Endothelial cell of umbilical vein (primary cell): ENCODE results near the gene SLC25A21. TPM values are rescaled to one million over a fixed set of nuclear protein-coding genes. Genes with fewer than 3 reads are reported as not detected.

ENCODE experiments used
- BruUV-seq: library from RNA; stranded (reverse); fragments of 400-500 nt; replicated peaks from 2 replicates; lab custom pipeline; 2021; lab: Mats Ljungman, UMichigan
- CTCF ChIA-PET: fragments of 300-600, 350-600 bp; sonication (Branson Sonifier 250); formaldehyde crosslinking; loops from one replicate; lab custom pipeline; 2021; ENCODE audit warnings: antibody characterized with exemption, inconsistent platforms; lab: Charles Lee
- POLR2A ChIA-PET: fragments of 300-600, 350-600 bp; sonication (Branson Sonifier 250); formaldehyde crosslinking; loops from one replicate; lab custom pipeline; 2021; ENCODE audit warnings: antibody characterized with exemption, inconsistent platforms; lab: Charles Lee
- DNase-seq: peaks from one replicate; pipeline ENCODE4 v3.0.0-alpha.2; 2011; ENCODE audit warnings: low read depth, low spot score
- FAIRE-seq: peaks from 2 replicates; lab custom pipeline; 2011; peaks lifted over from hg19 to GRCh38; lab: Jason Lieb, UNC
- H2AFZ ChIP-seq: 2 replicates; pipeline ENCODE4 v1.6.0; 2012; ENCODE audit warnings: low read depth, low read length, control low read depth, inconsistent platforms
- H3K27ac ChIP-seq: 2 replicates; pipeline ENCODE4 v1.5.1; 2011; ENCODE audit warnings: low read depth, mild to moderate bottlenecking, control low read depth, low read length, moderate library complexity; ENCODE audit not compliant: insufficient read depth
- H3K27me3 ChIP-seq, 2 experiments: 2 replicates each; pipeline versions ENCODE4 v1.6.0 to v1.6.1; 2011; ENCODE audit warnings: low read length in 2 of 2, mixed read lengths in 1 of 2; ENCODE audit not compliant: control insufficient read depth in 2 of 2, insufficient read depth in 2 of 2
- H3K36me3 ChIP-seq, 2 experiments: 2 replicates in 1 of 2; 3 replicates in 1 of 2; pipeline ENCODE4 v1.5.1; 2011; ENCODE audit warnings: low read length in 2 of 2, mild to moderate bottlenecking in 1 of 2, moderate library complexity in 1 of 2; ENCODE audit not compliant: control insufficient read depth in 2 of 2, insufficient read depth in 2 of 2; ENCODE audit errors: extremely low read depth in 1 of 2
- H3K4me1 ChIP-seq: 3 replicates; pipeline ENCODE4 v1.5.1; 2011; ENCODE audit warnings: mild to moderate bottlenecking, low read length; ENCODE audit not compliant: control insufficient read depth, insufficient read depth; ENCODE audit errors: extremely low read depth
- H3K4me2 ChIP-seq: 2 replicates; pipeline ENCODE4 v1.6.1; 2011; ENCODE audit warnings: low read length, control low read depth, mixed read lengths; ENCODE audit not compliant: insufficient read depth
- H3K4me3 ChIP-seq, 3 experiments: fragments of 200-600 bp in 1 of 3; sonication (generic), shearing (Covaris generic) in 1 of 3; replicated peaks in 1 of 3; 2 replicates each; pipeline ENCODE4 v1.5.1; 2011 to 2016; ENCODE audit warnings: control low read depth in 3 of 3, low read length in 3 of 3, mild to moderate bottlenecking in 2 of 3, inconsistent platforms in 1 of 3, low read depth in 1 of 3, moderate library complexity in 1 of 3; ENCODE audit not compliant: insufficient read depth in 1 of 3
- H3K79me2 ChIP-seq: 2 replicates; pipeline ENCODE4 v1.6.0; 2012; ENCODE audit warnings: low read length, inconsistent platforms; ENCODE audit not compliant: control insufficient read depth, insufficient read depth
- H3K9ac ChIP-seq: replicated peaks from 2 replicates; pipeline ENCODE3; 2011; ENCODE audit warnings: low read length, control low read depth; ENCODE audit not compliant: insufficient read depth; ENCODE audit errors: extremely low read depth
- H3K9me1 ChIP-seq: replicated peaks from 3 replicates; pipeline ENCODE4 v1.6.0; 2011; ENCODE audit warnings: mild to moderate bottlenecking, low read length; ENCODE audit not compliant: control insufficient read depth, insufficient read depth; ENCODE audit errors: extremely low read depth
- H3K9me3 ChIP-seq: replicated peaks from 2 replicates; pipeline ENCODE4 v1.5.1; 2012; ENCODE audit warnings: low read length, inconsistent platforms; ENCODE audit not compliant: control insufficient read depth, insufficient read depth
- H4K20me1 ChIP-seq: replicated peaks from 2 replicates; pipeline ENCODE3; 2011; ENCODE audit warnings: mild to moderate bottlenecking, low read length; ENCODE audit not compliant: control insufficient read depth, insufficient read depth; ENCODE audit errors: extremely low read depth
- CTCF ChIP-seq, 2 donors: IDR thresholded peaks; 1 replicate in 1 of 2; 2 replicates in 1 of 2; pipeline ENCODE4 v1.5.1; 2011; ENCODE audit warnings: low read length in 2 of 2, mild to moderate bottlenecking in 2 of 2, moderate library complexity in 2 of 2, control low read depth in 1 of 2, inconsistent platforms in 1 of 2, low read depth in 1 of 2; ENCODE audit not compliant: insufficient read depth in 1 of 2; ENCODE audit errors: extremely low read depth in 1 of 2
- EZH2 ChIP-seq: IDR thresholded peaks from 2 replicates; pipeline ENCODE4 v1.6.1; 2012; ENCODE audit warnings: borderline replicate concordance, low read depth, mild to moderate bottlenecking, moderate library complexity, low read length, inconsistent platforms; ENCODE audit not compliant: severe bottlenecking
- FOS ChIP-seq: IDR thresholded peaks from 2 replicates; pipeline ENCODE4 v1.6.1; 2011; ENCODE audit warnings: mild to moderate bottlenecking, low read length, moderate library complexity, borderline replicate concordance; ENCODE audit not compliant: insufficient read depth
- GATA2 ChIP-seq: IDR thresholded peaks from 2 replicates; pipeline ENCODE4 v1.7.0; 2011; ENCODE audit warnings: low read depth, mild to moderate bottlenecking, moderate library complexity, mixed read lengths, low read length; ENCODE audit not compliant: insufficient read length, insufficient read depth
- JUN ChIP-seq: IDR thresholded peaks from 2 replicates; pipeline ENCODE4 v1.6.1; 2011; ENCODE audit warnings: borderline replicate concordance, low read depth; ENCODE audit not compliant: insufficient read length, insufficient read depth
- MAX ChIP-seq: IDR thresholded peaks from 2 replicates; pipeline ENCODE4 v1.6.1; 2011; ENCODE audit not compliant: insufficient read depth, insufficient read length
- MYC ChIP-seq: IDR thresholded peaks from one replicate; pipeline ENCODE4 v1.6.1; 2011; ENCODE audit warnings: mild to moderate bottlenecking, low read depth, low read length
- POLR2A ChIP-seq: IDR thresholded peaks from 2 replicates; pipeline ENCODE4 v1.6.1; 2012; ENCODE audit warnings: low read depth, mild to moderate bottlenecking, control low read depth, low read length
- POLR2AphosphoS5 ChIP-seq: IDR thresholded peaks from 2 replicates; pipeline ENCODE4 v1.6.1; 2012; ENCODE audit warnings: low read depth, mild to moderate bottlenecking, control low read depth, low read length, moderate library complexity; ENCODE audit not compliant: insufficient read depth
- dilution Hi-C: fragments of 300-500 bp; cut with MboI; formaldehyde crosslinking; loops from one replicate; pipeline ENCODE4 v1.15.0; 2019; ENCODE audit warnings: low sequenced_read_pairs; ENCODE audit not compliant: extremely low pct_ligation_motif_present
- intact Hi-C: fragments of 100-400 bp; cut with micrococcal nuclease; formaldehyde crosslinking; loops from one replicate; pipeline ENCODE4 v1.10.0; 2022
- polyA plus RNA-seq, 4 experiments: library from polyadenylated mRNA; depleted of rRNA in 3 of 4; stranded (reverse) in 3 of 4; unstranded in 1 of 4; fragments of >200 nt; gene quantifications; 2 replicates each; pipeline versions ENCODE4 v1.2.1 to v1.2.3, GENCODE V29; 2011 to 2012; ENCODE audit warnings: missing spikeins in 1 of 4
- total RNA-seq: library from RNA; stranded (reverse); gene quantifications from 2 replicates; pipeline ENCODE4 v1.2.3, GENCODE V29; 2021

Gene SLC25A21
- total and polyA plus RNA-seq, 2 donors (not counting 3 experiments of a cell fraction or from before 2014, with no cell fraction given): 0.98 to 1.4 TPM

- Histone ChIP-seq H2AFZ (no peak overlapping the region), H3K9me1 (no peaks in the 10 kb centered on the region), H3K27ac (no peak overlapping the region), H3K4me2 (no peak overlapping the region), H3K9me3 (no peaks in the 10 kb centered on the region), H3K4me3 (no peak overlapping the region), H3K9ac (no peak overlapping the region), H3K79me2 (peaks cover 18% of the 10 kb centered on the region), H3K27me3 (no peaks in the 10 kb centered on the region), H4K20me1 (no peaks in the 10 kb centered on the region), H3K36me3 (peaks cover 1 to 3% of the 10 kb centered on the region in 2 experiments), H3K4me1 (no peaks in the 10 kb centered on the region)
- no TSS peak for BruUV-seq
- intact Hi-C loops (no loop called here), dilution Hi-C loops (no loop called here)
- DNase-seq: no peak
- CTCF ChIA-PET: interaction anchor here (1.6 to 1.8 kb wide), 2 partner anchors 9 to 71 kb away, joined by 5 to 20 read pairs; no protein-coding TSS in a partner anchor
- FAIRE-seq: no peak
- TF ChIP-seq MYC (no peak), CTCF (IDR thresholded peaks at IDR 0.05; ENCODE audit: extremely low read depth in 1 of 2, insufficient read depth in 1 of 2, low read depth in 1 of 2, low read length in 2 of 2) (no peak), EZH2 (no peak), GATA2 (no peak), POLR2AphosphoS5 (no peak), POLR2A (no peak), JUN (no peak), FOS (no peak), MAX (no peak)
- POLR2A ChIA-PET: no interaction called here
Observed at GRCh38 chr14:37221073-37221472, 48.7 kb upstream of the SLC25A21 start.
